ENCODE data around the gene KIF13A. TPM values are rescaled to one million over a fixed set of nuclear protein-coding genes. Genes with fewer than 3 reads are reported as not detected.
A peak's percentile ranks its signal among the peaks of the same experiment; 100 is the strongest.

Gene KIF13A
- total RNA-seq, 1 experiment from 2014 or later, result 24.1 TPM

- Mint-ChIP-seq H3K27ac (ENCODE audit: low read depth, unreplicated experiment) (no peak overlapping the region), H3K9me3 (ENCODE audit: unreplicated experiment) (no peaks in the 10 kb centered on the region)
- BruUV-seq (replicated peaks), result no TSS peak
Observed at GRCh38 chr6:17724341-17724740, 263.1 kb downstream of the KIF13A start.

GRCh38 chr6:17721671-17722070, 265.8 kb downstream of the KIF13A start:
- no TSS peak for BruUV-seq (replicated peaks)
- H3K27me3 Mint-ChIP-seq (ENCODE audit: insufficient read depth, unreplicated experiment), result no peaks in the 10 kb centered on the region
- intact Hi-C loops (cut with micrococcal nuclease), result no loop called here
- DNase-seq (ENCODE audit: unreplicated experiment), result no peak
- H3K9me3 Mint-ChIP-seq (ENCODE audit: unreplicated experiment), result no peaks in the 10 kb centered on the region
- no peak overlapping the region for H3K4me3 Mint-ChIP-seq (ENCODE audit: unreplicated experiment)
- no peak overlapping the region for H3K27ac Mint-ChIP-seq (ENCODE audit: low read depth, unreplicated experiment)
- TF ChIP-seq, protein P1, sequence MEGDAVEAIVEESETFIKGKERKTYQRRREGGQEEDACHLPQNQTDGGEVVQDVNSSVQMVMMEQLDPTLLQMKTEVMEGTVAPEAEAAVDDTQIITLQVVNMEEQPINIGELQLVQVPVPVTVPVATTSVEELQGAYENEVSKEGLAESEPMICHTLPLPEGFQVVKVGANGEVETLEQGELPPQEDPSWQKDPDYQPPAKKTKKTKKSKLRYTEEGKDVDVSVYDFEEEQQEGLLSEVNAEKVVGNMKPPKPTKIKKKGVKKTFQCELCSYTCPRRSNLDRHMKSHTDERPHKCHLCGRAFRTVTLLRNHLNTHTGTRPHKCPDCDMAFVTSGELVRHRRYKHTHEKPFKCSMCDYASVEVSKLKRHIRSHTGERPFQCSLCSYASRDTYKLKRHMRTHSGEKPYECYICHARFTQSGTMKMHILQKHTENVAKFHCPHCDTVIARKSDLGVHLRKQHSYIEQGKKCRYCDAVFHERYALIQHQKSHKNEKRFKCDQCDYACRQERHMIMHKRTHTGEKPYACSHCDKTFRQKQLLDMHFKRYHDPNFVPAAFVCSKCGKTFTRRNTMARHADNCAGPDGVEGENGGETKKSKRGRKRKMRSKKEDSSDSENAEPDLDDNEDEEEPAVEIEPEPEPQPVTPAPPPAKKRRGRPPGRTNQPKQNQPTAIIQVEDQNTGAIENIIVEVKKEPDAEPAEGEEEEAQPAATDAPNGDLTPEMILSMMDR (IDR thresholded peaks at IDR 0.05; ENCODE audit: unreplicated experiment), result no peak
- POLR2A ChIA-PET, result no interaction called here
- H3K4me1 Mint-ChIP-seq (ENCODE audit: insufficient read depth, unreplicated experiment), result no peaks in the 10 kb centered on the region
- CTCF ChIA-PET, result no interaction called here
- H3K36me3 Mint-ChIP-seq (ENCODE audit: insufficient read depth, unreplicated experiment), result no peaks in the 10 kb centered on the region

More at GRCh38 chr6:17724341-17724740, 263.1 kb downstream of the KIF13A start:
- no peak for DNase-seq (ENCODE audit: unreplicated experiment)
- no peak overlapping the region for H3K4me3 Mint-ChIP-seq (ENCODE audit: unreplicated experiment)
- TF ChIP-seq, protein P1 (IDR thresholded peaks at IDR 0.05; ENCODE audit: unreplicated experiment), result no peak
- ChIA-PET CTCF (no interaction called here), POLR2A (interaction anchor here (0.7 to 1.5 kb wide), 4 partner anchors 9 to 18 kb away, joined by 3 to 4 read pairs (median 4); partner anchors contain the start of gene NUP153)
- intact Hi-C loops (cut with micrococcal nuclease), result no loop called here
- H3K4me1 Mint-ChIP-seq (ENCODE audit: insufficient read depth, unreplicated experiment), result no peaks in the 10 kb centered on the region
- no peaks in the 10 kb centered on the region for H3K27me3 Mint-ChIP-seq (ENCODE audit: insufficient read depth, unreplicated experiment)
- no peaks in the 10 kb centered on the region for H3K36me3 Mint-ChIP-seq (ENCODE audit: insufficient read depth, unreplicated experiment)

DNA sequence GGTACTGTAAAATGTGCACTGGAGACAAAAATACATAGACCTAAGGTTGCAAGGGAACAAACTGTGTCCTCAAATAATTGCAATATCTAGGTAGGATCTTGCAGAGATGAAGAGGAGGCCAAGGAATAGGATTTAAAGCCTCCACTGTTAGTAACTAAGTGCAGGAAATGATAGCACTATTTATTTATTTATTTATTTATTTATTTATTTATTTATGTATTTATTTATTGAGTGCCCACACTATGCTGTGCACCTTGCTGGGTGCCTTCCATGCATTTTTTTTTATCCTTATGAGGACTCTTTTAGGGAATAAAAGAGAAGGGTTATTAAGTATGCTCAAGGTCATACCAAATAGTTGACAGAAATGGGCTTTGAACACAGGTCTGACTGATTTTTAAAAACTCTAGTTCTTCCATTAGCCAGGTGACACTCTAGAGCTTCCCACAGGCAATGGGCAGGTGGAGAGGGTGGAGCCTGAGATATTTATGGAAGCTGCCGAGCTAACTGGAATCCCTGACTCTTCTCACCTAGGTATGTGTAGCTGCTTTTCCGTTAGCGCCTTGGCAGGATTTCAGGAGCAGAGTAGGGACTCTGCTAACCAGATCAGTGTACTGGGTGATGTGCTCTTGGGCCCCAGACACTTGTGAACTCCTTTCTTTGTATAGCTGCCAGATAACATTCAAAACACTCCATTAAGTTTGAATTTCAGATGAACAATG, 268.0 kb downstream of the KIF13A start:
- DNase-seq (ENCODE audit: unreplicated experiment), result no peak
- Mint-ChIP-seq H3K9me3 (ENCODE audit: unreplicated experiment) (no peaks in the 10 kb centered on the region), H3K36me3 (ENCODE audit: insufficient read depth, unreplicated experiment) (no peaks in the 10 kb centered on the region), H3K4me3 (ENCODE audit: unreplicated experiment) (no peak overlapping the region), H3K27ac (ENCODE audit: low read depth, unreplicated experiment) (no peak overlapping the region), H3K27me3 (ENCODE audit: insufficient read depth, unreplicated experiment) (no peaks in the 10 kb centered on the region), H3K4me1 (ENCODE audit: insufficient read depth, unreplicated experiment) (peaks cover 11% of the 10 kb centered on the region)
- CTCF ChIA-PET, result no interaction called here
- BruUV-seq (replicated peaks), result no TSS peak
- TF ChIP-seq, protein P1 (IDR thresholded peaks at IDR 0.05; ENCODE audit: unreplicated experiment), result no peak
- POLR2A ChIA-PET, result interaction anchor here (1.5 kb wide), 1 partner anchor 13 kb away, joined by 5 read pairs; the partner anchor contains the start of gene NUP153
- intact Hi-C loops (cut with micrococcal nuclease), result no loop called here

- H3K4me1 Mint-ChIP-seq (ENCODE audit: insufficient read depth, unreplicated experiment), result peaks cover 11% of the 10 kb centered on the region
- no peaks in the 10 kb centered on the region for H3K9me3 Mint-ChIP-seq (ENCODE audit: unreplicated experiment)
- H3K36me3 Mint-ChIP-seq (ENCODE audit: insufficient read depth, unreplicated experiment), result no peaks in the 10 kb centered on the region
- BruUV-seq (replicated peaks), result no TSS peak
- H3K27me3 Mint-ChIP-seq (ENCODE audit: insufficient read depth, unreplicated experiment), result no peaks in the 10 kb centered on the region
- TF ChIP-seq, protein P1 (IDR thresholded peaks at IDR 0.05; ENCODE audit: unreplicated experiment), result no peak
- H3K27ac Mint-ChIP-seq (ENCODE audit: low read depth, unreplicated experiment), result peak overlapping the region; percentile 16
- POLR2A ChIA-PET, result interaction anchor here (1.4 to 1.5 kb wide), 2 partner anchors 9 to 13 kb away, joined by 5 to 7 read pairs; partner anchors contain the start of gene NUP153
- DNase-seq (ENCODE audit: unreplicated experiment), result no peak
- intact Hi-C loops (cut with micrococcal nuclease), result no loop called here
- H3K4me3 Mint-ChIP-seq (ENCODE audit: unreplicated experiment), result no peak overlapping the region
- CTCF ChIA-PET, result no interaction called here
Observed at GRCh38 chr6:17716221-17716620, 271.2 kb downstream of the KIF13A start.
